Measurements from ENCODE around the gene RGS19.

DNA sequence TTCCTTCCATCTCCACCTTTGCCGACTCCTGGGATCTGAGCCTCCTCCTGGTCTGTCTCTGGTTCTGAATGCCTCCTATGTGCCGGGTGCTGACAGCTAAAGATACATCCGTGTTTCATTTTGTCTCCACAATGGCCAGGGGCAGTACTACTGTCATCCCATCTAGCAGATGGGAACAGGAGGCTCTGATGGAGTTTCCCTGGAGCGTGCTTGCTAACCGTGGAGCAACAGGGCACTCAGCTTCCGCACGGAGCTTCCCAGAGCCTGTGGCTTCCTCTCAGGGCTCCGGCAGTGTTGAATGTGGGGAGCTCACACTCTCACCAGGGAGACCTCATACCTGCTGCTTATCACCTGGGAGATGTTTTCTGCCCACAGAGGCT, 40.0 kb upstream of the RGS19 start:
- TF ChIP-seq, protein P1, sequence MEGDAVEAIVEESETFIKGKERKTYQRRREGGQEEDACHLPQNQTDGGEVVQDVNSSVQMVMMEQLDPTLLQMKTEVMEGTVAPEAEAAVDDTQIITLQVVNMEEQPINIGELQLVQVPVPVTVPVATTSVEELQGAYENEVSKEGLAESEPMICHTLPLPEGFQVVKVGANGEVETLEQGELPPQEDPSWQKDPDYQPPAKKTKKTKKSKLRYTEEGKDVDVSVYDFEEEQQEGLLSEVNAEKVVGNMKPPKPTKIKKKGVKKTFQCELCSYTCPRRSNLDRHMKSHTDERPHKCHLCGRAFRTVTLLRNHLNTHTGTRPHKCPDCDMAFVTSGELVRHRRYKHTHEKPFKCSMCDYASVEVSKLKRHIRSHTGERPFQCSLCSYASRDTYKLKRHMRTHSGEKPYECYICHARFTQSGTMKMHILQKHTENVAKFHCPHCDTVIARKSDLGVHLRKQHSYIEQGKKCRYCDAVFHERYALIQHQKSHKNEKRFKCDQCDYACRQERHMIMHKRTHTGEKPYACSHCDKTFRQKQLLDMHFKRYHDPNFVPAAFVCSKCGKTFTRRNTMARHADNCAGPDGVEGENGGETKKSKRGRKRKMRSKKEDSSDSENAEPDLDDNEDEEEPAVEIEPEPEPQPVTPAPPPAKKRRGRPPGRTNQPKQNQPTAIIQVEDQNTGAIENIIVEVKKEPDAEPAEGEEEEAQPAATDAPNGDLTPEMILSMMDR (IDR thresholded peaks at IDR 0.05), result no peak
- TF ChIP-seq EZH2phosphoT487 (IDR thresholded peaks at IDR 0.05) (no peak), EZH2 (IDR thresholded peaks at IDR 0.05) (no peak)
